Fibroblast of skin of left quadriceps (primary cell): ENCODE measurements around the gene SYNDIG1.
"Not testable (repeated sequence)": the region's sequence is repeated elsewhere in the genome, so short reads cannot be mapped to it uniquely, and the experiment has no call there.

ENCODE experiments used
- DNase-seq, 2 experiments: peaks; one replicate each; pipeline ENCODE4 v3.0.0-alpha.2; 2013; ENCODE audit warnings: low read depth in 2 of 2

The SYNDIG1 gene

DNA sequence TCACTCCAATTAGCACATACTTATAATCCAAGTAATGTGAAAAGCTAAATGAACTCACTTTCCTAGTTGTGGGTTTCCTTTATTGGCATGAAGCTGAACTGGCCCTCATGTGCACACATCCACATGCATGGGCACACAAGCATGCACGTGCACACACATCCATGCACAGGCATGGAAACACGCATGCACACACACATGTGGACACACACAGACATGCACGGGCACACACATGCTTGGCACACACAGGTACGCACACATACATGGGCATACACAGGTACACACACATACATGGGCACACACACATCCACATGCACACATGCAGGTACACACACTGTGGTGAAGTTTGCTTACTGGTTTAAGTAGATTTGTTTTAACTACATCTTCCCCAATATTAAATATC is 23.8 kb downstream of the SYNDIG1 start:
- no peak for DNase-seq

DNA sequence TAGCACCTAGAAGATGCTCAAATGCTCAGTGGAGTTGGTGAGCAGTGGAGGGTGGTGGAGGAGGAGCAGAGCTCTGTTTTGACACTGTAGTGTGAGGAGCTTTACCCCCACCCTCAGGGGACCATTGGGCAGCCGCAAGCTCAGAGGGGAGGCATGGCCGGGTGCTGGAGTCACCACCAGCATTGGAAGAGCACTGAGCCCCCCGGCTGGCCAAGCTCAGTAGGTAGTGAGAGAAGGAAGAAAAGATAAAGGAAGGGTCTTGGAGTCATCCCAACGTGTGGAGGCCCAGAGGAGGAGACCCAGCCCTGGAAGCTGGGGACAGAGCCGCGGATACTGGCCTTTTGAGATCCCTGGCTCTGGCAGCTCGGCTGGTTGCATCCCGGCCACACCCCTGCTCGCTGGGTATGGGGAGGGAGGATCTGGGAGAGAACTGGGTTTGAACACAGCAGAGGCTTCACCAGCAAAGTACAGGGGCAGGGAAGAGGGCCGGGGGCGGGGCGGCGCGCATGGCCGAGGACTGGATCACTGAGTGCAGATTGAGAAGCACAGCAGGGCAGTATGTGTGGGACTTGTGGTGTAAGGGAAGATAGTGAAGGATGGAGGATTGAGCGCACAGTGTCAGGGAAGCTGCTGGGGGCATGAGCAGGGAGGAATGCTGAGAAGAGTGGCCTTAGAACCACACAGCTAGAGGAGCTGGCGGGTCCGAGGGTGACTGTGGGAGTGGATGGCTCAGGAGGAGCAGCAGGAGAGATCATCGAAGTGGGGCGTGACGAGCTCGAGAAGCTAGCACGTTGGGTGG is 24.4 kb downstream of the SYNDIG1 start:
- no peak for DNase-seq

DNA sequence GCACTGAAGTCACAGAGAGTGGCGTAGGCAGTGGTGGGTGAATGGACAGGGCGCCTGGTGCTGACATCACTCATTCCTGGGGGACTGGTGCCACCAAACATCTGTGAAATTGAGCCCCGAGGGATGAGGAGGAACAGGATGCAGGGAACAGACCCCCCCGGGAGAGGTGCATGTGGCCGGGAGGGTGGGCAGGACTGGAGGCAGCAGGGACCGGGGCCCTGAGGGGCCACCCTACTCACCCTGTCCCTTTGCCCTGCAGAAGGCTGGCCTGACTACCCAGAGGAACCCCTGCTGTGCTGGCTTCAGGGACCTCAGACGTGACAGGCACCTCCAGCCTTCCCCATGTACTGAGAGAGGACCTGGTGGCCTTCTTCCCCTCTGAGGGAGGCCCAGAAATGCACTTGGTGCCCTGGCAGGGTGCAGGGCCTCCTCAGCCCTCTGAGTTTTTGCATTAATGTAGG is 25.1 kb downstream of the SYNDIG1 start:
- DNase-seq: no peak

DNA sequence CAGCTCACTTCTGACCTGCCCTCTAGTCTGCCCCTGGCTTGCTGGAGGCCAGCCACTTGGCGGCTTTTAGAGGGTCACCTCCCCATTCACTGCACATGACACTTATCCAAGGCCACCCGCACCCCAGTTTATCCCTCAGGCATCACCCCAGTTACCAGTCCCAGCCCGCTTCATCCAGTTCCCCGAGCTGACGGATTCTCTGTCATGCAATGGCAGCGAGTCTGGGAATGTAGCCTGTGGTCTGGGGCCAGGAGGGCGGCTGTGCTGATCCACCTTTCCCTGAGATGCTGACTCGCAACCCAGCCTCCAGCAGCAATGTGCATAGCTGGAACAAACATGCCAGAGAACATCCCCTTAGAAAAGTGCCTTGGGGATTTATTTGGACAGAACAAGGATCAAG is 25.8 kb downstream of the SYNDIG1 start:
- DNase-seq: no peak

DNA sequence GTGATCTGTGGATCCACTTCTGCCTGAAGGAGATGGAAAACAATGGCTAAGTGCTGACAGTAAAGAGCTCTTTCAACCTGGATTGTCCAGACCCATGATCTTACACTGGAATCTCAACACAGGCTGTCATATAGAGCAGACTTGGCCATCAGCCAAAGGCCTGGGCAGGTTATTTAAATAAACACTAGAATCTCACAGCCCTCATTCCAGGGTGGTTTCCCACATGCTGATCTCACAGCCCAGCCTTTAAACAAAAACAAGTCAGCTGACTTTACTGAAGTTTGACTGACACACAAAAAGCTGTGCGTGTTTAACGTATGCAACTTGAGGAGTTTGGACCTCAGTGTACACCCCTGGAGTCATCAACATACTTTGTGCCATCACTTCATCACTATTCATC is 28.4 kb downstream of the SYNDIG1 start:
- DNase-seq: peak in 1 of 2 experiments; percentile 26

DNA sequence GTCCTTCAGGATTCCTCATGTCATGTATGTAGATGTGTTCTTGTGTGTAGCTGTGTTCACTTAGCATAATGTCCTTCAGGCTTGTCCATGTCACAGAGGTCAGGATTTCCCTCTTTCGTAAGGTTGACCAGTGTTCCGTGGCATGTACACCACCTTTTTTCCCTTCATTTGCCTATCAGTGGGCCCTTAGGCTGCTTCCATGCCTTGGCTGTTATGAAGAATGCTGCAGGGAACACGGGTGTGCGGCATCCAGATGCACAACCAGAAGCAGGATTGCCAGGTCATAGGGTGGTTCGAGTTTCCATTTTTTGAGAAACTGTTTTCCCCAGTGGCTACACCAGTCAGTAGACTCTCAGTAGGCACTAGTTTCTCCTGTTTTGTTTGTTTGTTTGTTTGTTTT is 29.2 kb downstream of the SYNDIG1 start:
- DNase-seq: no peak

DNA sequence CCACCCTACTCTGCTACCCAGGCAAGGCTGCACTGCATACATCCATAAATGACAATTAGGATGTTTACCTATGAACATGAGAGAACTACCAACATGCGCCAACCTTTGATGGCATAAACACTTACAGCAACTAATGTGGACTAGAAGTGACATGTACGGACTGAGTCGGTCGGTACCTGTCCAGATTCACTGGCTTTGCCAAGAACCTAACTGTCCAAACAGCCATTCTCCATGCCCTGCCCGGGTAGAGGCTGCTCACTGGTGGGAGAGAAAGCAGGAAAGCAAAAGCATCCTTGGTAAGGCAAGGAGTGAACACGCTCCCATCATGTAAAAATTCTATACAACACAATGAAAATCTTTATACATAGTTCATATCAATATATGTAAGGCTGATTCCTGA is 30.0 kb downstream of the SYNDIG1 start:
- DNase-seq: no peak

DNA sequence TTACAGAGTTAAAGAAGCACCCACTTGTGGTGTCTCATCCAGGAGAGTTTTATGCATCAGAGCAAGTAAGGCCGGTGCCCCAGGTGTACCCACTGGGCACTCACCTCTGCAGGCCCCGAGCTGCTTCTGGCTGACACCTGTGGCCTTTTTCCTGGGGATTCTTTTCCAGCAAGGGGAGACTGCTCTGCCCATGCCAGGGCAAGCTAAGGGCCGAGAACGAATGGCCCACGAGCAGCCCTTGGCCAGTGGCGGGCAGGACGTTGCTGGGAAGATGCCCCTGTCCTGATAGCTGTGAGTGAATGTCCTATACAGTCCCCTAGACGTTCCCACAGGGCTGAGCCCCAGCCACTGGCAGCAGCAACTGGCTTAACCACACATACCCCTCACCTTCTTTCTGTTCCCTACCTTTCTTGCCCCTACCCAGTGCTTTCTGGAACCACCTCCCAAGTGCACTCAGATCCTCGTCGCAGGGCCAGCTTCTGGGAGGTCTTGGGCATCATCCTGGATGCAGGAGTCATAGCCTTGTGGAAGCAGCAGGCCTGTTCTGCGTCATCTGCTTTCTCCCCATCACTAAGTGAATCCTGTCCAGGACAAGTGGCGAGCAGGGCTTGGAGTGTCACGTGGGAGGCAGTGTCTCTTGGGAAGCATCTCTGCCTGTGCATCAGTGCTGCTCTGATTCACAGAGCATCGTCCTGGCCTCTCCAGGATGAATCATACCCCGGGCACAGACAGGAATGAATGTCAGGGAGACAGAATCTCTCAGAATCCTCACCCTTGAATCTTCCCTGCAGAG is 32.5 kb downstream of the SYNDIG1 start:
- peak; percentile 77 to 81 for DNase-seq

DNA sequence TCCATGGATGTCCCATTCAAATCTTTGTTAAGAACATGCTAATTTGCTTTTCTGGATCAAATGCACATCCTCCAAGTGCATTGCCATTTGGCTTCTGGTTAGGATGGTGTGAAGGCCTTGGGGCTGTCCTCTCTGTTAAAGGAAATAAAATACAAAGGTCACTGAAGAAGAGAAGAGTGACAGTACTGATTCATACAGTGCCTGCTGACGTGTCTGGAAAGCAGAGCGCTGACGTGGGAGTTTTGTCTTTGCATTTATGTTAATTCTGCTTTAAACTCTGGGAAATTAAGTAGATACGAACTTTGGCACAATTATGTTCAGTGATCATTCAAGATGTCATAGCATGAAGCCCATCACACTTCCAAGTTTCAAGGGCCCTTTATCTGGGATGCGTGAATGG is 33.2 kb downstream of the SYNDIG1 start:
- DNase-seq: no peak

DNA sequence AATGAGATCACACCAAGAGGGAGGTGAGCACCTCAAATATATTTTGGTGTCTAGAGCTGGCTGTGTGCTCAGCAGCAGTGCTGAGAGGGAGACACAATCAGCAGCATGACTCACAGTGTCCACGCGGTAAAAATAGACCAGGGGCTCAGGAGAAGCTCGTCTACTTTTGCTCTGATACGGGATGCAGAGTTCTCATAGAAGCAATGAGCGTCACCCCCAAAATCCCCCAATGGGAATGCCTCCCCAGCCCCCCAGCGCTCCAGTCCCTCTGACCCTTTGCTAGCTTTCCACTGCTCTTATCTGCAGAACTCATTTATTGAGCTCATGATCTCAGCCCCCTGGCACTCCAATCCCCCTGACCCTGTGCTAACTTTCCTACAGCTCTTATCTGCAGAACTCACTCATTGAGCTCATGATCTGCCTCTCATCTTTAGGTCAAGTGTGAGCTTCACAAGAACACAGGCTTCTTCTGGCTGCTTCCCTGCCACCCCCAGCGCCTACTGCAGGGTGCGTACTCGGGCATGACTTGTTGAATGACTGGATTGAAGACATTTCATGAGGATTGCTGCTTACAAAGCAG is 34.0 kb downstream of the SYNDIG1 start:
- peak; percentile 20 to 21 for DNase-seq

DNA sequence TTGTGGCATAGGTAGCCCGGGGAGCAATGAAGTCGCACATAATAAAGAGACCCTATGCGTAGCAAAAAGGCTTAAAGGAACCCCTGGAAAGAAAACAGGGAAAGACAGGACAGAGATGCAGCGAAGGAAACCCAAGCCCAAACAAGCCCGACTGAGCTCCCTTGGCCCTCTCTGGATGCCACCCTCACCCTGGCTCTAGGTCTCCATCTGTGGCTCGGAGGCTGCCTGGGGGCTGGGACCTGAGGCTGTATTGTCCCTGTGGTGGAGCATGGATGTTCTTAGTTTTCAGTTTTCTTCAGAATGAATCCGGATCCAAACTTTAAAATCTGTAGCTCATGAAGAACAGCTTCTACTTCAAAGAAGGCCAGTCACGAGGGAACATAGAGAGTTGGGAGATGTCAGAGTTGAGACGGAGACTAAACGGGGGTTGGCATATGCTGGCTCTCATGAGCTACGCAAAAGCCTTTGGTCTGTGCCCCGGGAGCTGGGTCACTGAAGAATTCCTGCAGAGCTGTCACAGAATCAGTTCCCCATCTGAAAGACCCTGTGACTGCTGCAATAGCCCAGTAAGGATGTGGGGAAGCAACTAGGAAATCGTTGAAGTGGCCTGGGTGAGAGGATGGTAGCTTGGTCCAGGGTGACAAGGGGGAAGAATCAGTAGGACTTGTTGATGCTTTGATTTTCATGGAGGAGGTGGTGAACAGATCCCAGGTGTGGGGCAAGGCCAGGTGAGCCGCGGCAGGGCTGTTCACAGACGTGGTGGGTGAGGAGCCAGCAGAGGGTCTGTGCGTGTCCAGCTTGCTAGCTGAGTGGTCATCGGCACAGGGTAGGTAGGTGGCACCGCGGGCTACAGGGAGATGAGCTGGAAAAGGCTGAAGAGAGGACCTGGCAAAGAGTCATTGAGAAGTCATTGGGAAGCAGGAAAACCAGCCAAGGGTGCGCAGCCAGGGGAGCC is 35.2 kb downstream of the SYNDIG1 start:
- no peak for DNase-seq

DNA sequence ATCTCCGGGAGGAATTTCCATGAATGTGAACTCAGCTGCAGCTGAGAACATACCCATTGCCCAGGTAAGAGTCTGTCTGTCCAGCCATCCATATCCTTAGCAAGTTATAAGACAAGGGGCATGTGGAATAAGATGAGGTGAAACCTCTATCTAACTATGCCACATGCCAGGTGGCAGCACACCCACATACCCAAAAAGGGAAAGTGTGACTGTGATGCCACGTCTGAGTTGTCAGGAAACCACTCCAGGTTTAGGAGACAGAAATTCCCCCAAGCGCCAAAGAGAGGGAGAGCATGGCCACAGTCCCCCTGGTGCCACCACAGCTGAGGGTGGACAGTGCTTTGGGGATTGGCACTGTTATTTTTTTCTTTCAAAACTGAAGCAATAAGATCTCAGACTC is 36.7 kb downstream of the SYNDIG1 start:
- no peak for DNase-seq

DNA sequence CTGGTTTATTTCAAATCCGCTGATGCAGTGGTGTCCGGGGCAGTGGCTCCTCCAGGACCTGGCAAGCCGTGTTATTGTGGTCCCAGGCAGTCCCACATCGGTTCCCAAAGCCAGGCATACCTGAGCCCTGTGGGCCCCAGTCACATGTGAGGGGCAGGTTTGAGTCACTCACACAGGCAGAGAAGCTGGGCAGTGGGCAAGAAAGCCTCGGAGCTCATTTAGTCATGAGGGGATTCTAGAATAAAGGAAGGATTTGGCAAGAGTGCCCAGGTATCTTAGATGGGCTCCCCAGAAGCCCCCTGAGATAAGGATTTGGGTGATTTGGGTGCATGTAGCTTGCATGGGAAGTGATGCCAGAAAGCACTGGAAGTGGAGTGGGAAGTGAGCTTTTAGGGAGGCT is 37.3 kb downstream of the SYNDIG1 start:
- DNase-seq: no peak

DNA sequence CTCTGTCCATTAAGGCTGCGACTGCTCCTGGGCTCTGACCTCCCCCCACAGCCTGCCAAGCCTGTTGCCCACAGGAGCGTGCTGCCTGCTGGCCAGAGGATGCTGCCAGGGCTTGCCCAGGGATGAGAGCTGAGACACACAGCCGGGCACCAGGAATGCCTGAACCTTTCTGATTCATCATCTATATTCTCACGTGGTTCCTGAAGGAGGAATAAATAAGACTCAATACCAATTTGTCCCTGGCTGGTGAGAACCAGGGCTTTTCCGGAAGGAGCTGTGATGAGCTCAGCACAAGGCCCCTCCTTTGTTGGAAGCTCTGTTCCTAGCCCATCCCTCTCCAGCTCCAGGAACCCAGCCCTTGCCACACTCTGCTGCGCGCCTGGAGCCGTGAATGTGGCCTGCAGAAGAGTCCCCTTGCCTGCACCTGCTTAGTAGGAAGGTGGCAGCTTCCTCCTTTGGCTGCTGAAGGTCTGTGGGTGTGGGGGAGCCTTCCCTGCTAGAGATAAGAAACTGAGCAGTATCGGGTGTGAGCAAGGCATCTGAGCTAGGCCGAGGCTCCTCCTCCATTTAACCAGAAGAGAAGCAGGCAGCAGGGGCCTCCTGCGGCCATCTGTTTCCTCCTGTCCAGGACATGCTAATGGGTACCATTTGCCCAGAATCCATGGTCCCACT is 37.9 kb downstream of the SYNDIG1 start:
- DNase-seq: no peak

DNA sequence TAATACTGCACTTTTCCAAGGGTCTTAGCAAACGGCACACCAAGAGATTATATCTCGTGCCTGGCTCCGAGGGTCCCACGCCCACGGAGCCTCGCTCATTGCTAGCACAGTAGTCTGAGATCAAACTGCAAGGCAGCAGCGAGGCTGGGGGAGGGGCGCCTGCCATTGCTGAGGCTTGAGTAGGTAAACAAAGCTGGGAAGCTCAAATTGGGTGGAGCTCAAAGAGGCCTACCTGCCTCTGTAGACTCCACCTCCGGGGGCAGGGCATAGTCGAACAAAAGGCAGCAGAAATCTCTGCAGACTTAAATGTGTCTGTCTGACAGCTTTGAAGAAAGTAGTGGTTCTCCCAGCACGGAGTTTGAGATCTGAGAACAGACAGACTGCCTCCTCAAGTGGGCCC is 43.0 kb downstream of the SYNDIG1 start:
- not testable (repeated sequence) for DNase-seq

DNA sequence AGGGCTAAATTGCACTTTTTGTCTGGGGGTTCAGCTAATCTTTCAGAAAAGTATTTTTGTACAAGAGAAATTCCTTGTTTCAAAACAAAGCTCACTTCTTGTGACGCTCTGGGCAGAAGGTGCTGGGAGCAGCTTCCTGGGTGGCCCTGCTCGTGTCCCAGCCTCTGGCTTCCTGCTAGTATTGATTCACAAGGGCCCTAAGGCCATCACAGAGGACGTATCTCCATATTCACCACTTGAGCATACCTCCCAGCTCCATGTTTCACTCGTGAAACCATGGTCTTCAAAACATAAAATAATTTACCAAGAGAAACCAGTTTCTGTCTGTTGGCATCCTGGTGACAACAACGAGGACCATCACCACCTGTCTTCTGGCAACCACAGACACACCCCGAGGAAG is 49.1 kb downstream of the SYNDIG1 start:
- DNase-seq: no peak

DNA sequence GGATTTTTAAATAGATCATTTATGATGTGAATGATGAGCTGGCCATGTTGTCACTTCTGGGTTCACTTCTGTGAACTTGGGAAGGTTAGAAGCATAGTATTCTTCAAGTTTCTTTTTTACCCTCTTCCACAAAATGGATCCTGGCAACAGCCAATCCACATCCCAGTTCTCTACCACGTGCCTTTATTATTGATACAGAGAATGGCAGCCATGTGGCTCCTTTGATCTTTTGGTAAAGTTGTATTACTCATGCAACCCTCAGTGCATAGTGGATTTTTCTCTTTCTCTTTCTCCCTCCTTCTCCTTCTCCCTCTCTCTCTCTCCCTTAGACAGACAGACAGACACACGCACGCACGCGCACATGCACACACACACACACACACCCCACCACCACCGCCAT is 50.0 kb downstream of the SYNDIG1 start:
- no peak for DNase-seq

DNA sequence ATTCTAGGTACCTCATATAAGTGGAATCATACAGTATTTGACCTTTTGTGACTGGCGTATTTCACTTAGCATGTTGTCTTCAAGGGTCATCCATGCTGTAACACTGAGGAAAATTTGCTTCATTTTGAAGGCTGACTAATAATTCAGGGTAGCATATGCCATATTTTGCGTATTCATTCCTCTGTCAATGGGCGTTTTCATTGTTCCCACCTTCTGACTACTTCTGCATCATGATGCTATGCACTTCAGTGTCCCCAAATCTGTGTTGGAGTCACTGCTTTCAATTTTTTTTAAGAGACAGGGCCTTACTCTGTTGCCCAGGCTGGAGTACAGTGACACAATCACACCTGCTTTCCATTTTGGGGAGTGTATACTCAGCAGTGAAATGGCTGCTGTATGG is 51.6 kb downstream of the SYNDIG1 start:
- no peak for DNase-seq

DNA sequence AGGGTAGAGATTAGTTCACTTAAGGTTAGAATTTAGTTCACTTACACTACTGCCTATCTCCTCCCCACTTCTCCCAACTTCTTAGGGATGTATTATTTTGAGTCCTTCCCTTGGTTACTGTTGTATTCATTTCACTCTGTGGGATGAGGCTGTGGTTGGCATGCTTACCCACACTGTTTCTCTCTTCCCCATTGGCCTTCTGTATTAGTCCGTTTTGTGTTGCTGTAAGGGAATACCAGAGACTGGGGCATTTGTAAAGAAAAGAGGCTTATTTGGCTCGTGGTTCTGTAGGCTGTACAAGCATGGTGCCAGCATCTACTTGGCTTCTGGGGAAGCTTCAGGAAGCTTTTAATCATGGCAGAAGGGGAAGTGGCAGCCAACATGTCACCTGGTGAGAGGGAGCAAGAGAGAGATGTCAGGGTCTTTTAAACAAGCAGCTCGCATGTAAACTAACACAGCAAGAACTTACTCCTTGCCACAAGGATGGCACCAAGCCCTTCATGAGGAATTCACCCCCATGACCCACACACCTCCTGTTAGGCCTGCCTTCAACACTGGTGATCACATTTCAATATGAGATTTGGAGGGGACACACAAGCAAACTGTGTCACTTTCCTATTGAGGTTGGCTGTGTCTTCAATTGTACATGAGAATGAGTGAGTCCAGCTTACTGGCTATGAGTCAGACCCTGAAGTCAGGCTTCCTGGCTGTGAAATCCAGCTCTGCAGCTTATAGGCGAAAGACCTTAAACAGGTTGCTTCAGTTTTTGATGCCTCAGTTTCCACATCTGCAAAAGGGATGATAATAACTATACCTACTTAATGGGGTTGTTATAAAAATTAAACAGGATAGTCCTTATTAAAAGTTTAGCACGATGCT is 53.3 kb downstream of the SYNDIG1 start:
- no peak for DNase-seq

DNA sequence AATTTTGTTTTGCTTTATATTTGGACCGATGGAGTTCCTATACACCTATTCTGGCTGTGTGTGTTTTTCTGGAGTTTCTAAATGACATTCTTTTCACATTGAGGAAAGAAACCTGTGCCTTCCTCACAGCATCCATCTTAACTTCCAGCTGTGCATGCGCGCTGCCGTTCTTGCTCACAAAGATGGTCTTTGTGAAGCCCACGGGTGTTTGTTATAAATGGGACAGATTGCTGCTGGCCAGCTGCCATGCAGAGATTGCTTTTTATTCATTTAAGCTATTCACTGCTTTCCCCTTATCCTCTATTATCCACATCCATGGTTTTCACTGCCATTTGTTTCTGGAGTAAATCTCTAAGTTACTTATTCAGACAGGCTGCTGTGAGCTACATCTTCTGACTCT is 54.2 kb downstream of the SYNDIG1 start:
- DNase-seq: no peak
